Right kidney (tissue), 1 donor: ENCODE measurements around the gene PHLPP1.
"Not testable (repeated sequence)": the region's sequence is repeated elsewhere in the genome, so short reads cannot be mapped to it uniquely, and the experiment has no call there.

ENCODE experiments used
- DNase-seq: peaks from one replicate; pipeline ENCODE4 v3.0.0-alpha.2; 2016

Gene PHLPP1

DNA sequence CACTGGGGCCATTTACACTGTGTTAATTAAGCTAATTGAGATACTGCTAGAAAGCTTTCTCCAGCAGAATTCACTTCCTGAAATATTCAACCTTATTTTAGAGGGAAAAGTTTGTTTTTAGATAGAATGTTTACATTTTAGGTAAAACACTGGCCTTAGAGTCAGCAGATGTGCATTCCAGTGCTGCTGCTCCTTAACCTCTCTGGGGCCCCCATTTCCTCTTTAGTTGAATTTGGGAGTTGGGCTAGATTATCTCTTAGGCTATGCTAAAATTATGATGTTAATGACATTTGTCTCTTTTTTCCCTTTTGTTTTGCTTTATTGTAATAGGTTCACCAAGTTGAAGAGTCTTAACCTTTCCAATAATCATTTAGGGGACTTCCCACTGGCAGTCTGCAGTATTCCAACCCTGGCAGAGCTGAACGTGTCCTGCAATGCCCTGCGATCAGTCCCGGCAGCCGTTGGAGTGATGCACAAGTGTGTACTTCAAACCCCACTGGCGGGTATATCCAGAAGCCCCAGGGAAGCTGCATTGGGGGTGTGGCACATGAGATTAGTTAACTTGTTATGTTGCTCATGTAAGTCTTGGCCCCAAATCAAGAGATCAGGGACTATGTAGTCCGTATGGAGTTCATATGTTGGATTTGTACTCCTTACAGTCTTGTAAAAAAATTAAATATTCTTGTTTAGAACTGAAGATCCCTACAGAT, 179.5 kb downstream of the PHLPP1 start:
- DNase-seq: no peak

DNA sequence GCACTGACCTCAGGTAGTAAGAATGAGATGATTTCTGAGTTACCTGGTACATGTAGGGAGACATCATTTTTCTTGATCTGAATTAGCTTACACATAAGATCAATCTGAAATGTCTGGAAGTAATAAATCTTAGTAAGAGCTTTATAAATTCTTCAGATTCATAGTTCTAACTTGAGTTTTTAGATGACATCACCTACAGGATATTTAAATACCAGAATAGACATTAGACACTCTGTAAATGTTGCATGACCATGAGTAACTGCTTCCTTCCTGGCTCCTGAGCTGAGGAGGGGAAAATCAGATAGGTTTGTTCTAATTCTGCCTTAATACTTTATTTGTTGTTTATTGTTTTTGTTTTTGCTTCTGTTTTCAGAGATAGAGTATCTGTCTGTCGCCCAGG, 181.8 kb downstream of the PHLPP1 start:
- no peak for DNase-seq

GRCh38 chr18:62898359-62898758, 183.0 kb downstream of the PHLPP1 start:
- no peak for DNase-seq

- DNase-seq: no peak
Observed at GRCh38 chr18:62899534-62899933, 184.2 kb downstream of the PHLPP1 start.

DNA sequence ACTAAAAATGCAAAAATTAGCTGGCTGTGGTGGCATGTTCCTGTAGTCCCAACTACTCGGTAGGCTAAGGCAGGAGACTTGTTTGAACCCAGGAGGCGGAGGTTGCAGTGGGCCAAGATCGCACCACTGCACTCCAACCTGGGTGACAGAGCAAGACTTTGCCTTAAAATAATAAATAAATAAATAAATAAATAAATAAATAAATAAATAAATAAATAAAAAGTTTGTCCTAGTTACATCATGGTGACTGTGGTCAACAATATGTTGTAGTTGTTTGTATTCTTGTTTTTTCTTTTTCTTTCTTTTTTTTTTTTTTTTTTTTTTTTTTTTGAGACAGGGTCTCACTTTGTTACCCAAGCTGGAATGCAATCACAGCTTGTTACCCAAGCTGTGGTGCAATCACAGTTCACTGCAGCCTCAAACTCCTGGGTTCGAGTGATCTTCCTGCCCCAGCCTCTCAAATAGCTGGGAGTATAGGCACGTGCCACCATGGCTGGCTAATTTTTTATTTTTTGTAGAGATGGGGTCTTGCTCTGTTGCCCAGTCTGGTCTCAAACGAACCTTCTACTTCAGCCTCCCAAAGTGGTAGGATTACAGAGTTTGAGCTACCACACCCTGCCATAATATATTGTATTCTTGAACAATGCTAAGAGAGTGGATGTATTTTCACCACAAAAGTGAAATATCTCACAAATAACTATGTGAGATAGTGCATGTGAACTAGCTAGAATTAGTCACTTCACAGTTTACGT, 185.0 kb downstream of the PHLPP1 start:
- no peak for DNase-seq

DNA sequence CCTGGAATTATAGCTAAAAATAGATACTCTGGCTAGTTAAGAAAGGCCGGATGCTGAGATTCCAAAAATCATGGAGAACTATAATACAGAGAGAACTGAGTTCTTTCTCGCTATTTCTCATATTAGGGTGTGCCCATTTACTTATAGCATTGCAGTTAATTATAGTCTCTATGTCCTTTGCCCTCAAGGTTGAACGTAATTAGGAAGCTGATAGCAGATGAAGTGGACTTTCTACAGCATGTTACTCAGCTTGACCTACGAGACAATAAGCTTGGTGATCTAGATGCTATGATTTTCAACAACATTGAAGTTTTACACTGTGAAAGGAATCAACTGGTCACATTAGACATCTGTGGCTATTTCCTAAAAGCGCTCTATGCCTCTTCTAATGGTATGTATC, 187.4 kb downstream of the PHLPP1 start:
- DNase-seq: no peak

GRCh38 chr18:62904396-62905285, 189.3 kb downstream of the PHLPP1 start:
- DNase-seq: no peak

GRCh38 chr18:62912885-62913284, 197.5 kb downstream of the PHLPP1 start:
- no peak for DNase-seq

- DNase-seq: not testable (repeated sequence)
Observed at GRCh38 chr18:62913824-62914223, 198.5 kb downstream of the PHLPP1 start.

- no peak for DNase-seq
Observed at GRCh38 chr18:62914871-62915392, 199.6 kb downstream of the PHLPP1 start.

DNA sequence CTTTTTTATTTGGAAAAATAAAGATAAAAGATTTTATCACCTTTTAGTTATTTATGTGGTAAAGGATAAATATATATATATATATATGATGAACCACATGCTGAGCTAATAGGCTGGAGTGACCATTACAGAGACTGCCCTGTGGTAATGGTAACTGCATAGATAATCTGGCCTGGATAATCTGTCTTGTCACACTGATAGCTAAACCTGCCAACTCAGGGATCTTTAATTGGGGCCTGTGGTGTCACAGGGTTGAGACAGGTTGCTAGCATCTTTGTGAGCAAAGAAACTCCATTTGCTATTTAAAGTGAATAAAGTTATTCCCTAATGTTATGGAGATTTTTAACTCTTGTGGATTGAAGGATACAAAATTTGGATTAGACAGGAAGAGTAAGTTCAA, 203.0 kb downstream of the PHLPP1 start:
- DNase-seq: no peak

DNA sequence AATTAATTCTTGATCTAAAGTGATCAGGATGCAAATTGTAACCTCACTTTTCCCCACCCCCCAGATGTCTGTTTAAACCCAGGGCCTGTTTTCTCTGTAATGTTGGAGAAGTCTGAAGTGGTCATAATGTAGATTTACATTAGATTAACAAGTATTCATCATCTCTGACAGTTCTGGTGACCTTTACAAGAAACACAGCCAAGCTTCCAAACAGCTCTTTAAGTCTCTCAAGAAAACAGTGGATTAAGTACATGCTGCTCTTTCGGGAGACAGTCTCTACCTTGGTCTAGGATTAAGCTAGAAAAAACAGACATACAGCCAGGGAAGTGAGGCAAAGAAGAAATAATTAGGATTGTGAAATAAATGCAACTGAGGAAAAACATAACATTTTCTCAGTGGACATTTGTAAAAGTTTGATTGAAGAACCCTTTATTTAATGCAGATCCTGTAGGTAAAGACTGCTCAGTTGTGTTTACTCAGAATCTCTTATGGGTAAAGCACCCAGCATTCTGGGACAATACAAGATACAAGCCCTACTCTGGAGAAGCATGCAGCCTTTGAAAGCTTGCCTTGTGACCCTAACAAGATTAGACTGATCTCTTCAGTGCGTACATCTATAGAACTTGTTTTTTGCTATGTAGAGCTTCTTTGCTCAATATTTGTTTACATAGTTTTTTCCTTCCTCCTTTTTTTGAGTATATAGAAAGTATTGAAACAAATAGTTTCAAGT, 203.9 kb downstream of the PHLPP1 start:
- DNase-seq: no peak

DNA sequence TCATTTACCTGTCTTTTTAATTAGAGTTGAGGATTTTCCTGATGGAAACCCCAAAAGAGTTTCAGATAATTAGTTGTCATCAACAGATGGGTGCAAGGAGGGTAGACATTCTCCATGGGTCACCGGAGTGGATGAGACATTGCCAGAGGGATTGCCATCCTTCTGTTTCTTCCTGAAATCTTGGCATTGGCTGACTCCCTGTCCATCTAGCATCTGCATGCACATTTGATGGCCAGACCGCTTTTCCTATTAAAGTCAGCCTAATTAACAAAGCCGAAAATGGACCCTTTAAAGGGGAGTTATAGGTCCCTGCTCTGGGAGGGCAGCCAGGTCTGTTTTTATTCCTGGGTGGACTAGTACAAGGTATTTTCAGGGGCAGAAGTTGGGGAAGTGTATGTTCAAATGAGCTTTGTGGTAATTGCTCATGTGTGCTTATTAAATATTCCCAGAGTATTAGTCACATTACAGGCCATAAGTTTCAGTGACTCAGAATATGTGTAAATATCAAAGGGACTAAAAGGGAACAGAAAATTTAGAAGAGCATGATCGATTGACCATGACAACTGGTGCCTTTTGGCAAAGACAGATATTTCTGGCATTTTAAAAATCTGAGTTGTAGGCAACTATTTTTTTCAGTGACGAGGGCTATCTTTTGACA, 209.8 kb downstream of the PHLPP1 start:
- DNase-seq: no peak

GRCh38 chr18:62928326-62928725, 213.0 kb downstream of the PHLPP1 start:
- DNase-seq: no peak

DNA sequence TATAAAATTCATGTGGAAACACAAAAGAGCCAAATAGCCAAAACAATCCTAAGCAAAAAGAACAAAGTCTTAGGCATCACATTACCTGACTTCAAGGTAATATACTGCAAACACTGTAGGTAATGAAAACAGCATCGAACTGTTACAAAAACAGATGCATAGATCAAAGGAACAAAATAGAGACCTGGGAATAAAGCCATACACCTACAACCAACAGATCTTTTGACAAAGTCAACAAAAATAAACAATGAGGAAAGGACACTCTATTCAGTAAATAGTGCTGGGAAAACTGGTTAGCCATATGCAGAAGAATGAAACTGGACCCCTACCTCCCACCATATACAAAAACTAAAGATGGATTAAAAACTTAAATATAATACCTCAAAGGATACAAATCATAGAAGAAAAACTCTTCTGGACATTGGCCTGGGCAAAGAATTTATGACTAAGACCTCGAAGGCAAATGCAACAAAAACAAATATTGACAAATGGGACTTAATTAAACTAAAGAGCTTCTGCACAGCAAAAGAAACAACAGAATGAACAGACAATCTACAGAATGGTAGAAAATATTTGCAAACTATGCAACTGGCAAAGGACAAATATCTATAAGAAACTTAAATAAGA, 218.0 kb downstream of the PHLPP1 start:
- DNase-seq: no peak

- no peak for DNase-seq
Observed at GRCh38 chr18:62935994-62936393, 220.7 kb downstream of the PHLPP1 start.

GRCh38 chr18:62937065-62937464, 221.7 kb downstream of the PHLPP1 start:
- no peak for DNase-seq

- no peak for DNase-seq
Observed at GRCh38 chr18:62938006-62938405, 222.7 kb downstream of the PHLPP1 start.

GRCh38 chr18:62938487-62938886, 223.1 kb downstream of the PHLPP1 start:
- DNase-seq: no peak

DNA sequence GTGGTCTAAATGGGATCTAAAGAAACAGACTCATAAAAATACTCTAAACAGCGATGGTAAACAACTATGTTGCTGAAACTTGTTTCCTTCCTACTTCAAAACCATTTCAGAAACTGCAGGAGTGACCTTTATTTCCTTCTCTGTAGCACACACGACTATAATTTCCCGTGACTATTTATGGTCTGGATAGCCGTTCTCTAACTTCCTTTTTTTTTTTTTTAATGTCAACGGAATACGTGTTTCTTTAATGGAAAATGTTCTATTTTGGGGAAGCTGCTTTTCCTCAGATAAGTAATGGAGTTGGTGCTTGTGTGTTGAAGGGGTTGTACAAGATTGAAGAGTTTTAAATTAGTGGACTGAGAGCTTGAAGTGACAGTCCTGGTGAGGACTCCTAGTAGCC, 224.1 kb downstream of the PHLPP1 start:
- no peak for DNase-seq

- DNase-seq: no peak
Observed at GRCh38 chr18:62939926-62940325, 224.6 kb downstream of the PHLPP1 start.
